Suppressor macrophage treated with lipopolysaccharide for 1 hour (primary cell): ENCODE results near the gene UFD1.
A peak's percentile ranks its signal among the peaks of the same experiment; 100 is the strongest.

Experiments
- DNase-seq, 3 donors: peaks; one replicate each; pipeline ENCODE4 v3.0.0-alpha.2; 2020 to 2022

Gene UFD1

GRCh38 chr22:19494676-19495173, 15.7 kb upstream of the UFD1 start:
- no peak for DNase-seq

GRCh38 chr22:19494001-19494560, 15.1 kb upstream of the UFD1 start:
- DNase-seq: no peak

- no peak for DNase-seq
Observed at GRCh38 chr22:19492504-19493174, 13.6 kb upstream of the UFD1 start.

- DNase-seq: no peak
Observed at GRCh38 chr22:19490628-19491230, 11.7 kb upstream of the UFD1 start.

- DNase-seq: peak in 2 of 3 donors; percentile 20 to 25
Observed at GRCh38 chr22:19488884-19489843, 10.2 kb upstream of the UFD1 start.

- DNase-seq: no peak
Observed at GRCh38 chr22:19488285-19488684, 9.3 kb upstream of the UFD1 start.

- no peak for DNase-seq
Observed at GRCh38 chr22:19483481-19484244, 4.7 kb upstream of the UFD1 start.

GRCh38 chr22:19482297-19482696, 3.3 kb upstream of the UFD1 start:
- DNase-seq: no peak

GRCh38 chr22:19480789-19481188, 1.8 kb upstream of the UFD1 start:
- DNase-seq: no peak

- no peak for DNase-seq
Observed at GRCh38 chr22:19480173-19480568, 1.2 kb upstream of the UFD1 start.

GRCh38 chr22:19479355-19480172, 571 bp upstream of the UFD1 start, which contains the start of gene CDC45:
Gene CDC45 (plus strand): TSS chr22:19479920. CDS start chr22:19479969, 49 bp downstream.
- DNase-seq: peak; percentile 97 to 99 (median 98)

GRCh38 chr22:19478045-19478900, 720 bp downstream of the UFD1 start:
- peak in 2 of 3 donors; percentile 13 to 40 for DNase-seq

GRCh38 chr22:19477321-19478044, 1.5 kb downstream of the UFD1 start:
- peak in 1 of 3 donors; percentile 28 for DNase-seq

GRCh38 chr22:19476023-19476422, 3.0 kb downstream of the UFD1 start:
- no peak for DNase-seq

- no peak for DNase-seq
Observed at GRCh38 chr22:19473578-19473977, 5.4 kb downstream of the UFD1 start.

- no peak for DNase-seq
Observed at GRCh38 chr22:19472233-19472632, 6.8 kb downstream of the UFD1 start.

- DNase-seq: no peak
Observed at GRCh38 chr22:19471572-19471971, 7.4 kb downstream of the UFD1 start.

- DNase-seq: no peak
Observed at GRCh38 chr22:19470010-19470409, 9.0 kb downstream of the UFD1 start.

- no peak for DNase-seq
Observed at GRCh38 chr22:19469421-19469820, 9.6 kb downstream of the UFD1 start.

- DNase-seq: no peak
Observed at GRCh38 chr22:19467912-19468311, 11.1 kb downstream of the UFD1 start.
